Cortex of kidney (tissue), 1 donor: ENCODE data around the gene CCM2.

Source experiments
- DNase-seq: peaks from one replicate; lab custom pipeline; 2025; lab: John Stamatoyannopoulos, UW

CCM2 gene

DNA sequence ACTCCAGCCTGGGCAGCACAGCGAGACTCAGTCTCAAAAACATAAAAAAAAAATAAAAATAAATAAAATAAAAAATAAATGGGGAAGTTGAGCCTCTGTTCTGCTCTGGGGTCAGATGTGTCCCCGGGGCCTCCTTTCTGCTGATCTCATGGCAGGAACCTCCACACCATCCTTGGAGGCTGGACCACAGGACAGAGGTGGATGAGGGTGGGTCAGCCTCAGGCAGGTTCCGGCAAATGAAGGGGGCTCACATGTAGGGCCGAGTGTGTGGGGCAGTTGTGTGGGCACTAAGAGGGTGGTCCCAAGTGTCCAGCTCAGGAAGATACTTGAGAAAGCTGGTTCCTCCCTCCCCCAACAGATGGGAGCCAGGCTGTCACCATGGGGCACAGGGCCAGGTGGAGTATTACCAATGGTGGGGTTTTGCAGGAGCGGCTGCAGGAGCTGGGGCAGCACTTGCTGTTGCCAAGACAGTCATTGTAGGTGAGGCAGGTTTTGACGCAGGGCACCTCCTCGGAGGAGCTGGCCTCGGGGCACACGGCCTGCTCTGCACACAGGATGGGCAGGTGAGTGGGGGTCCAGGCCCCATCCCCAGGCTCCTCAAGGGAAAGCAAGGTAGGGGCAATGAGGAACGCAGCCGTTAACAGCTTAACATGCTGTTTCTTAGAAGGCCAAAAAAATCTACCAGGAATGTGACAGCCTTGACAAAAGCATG lies 125.3 kb downstream of the CCM2 start:
- DNase-seq: no peak
